Fibroblast of lung (primary cell): ENCODE results near the gene SEPHS1.

Experiments used
- EZH2 ChIP-seq: IDR thresholded peaks from 2 replicates; pipeline ENCODE4 v1.5.1; 2012; ENCODE audit warnings: low read length, control low read depth, mild to moderate bottlenecking; ENCODE audit errors: missing control alignments
- TF ChIP-seq, protein P1 (sequence below), 2 donors: IDR thresholded peaks in 1 of 2; conservative IDR thresholded peaks in 1 of 2; 1 replicate in 1 of 2; 2 replicates in 1 of 2; pipeline ENCODE4 v1.5.1; 2011 to 2012; ENCODE audit warnings: low read length in 2 of 2, control low read depth in 1 of 2, inconsistent platforms in 1 of 2, low read depth in 1 of 2, mild to moderate bottlenecking in 1 of 2

DNA sequence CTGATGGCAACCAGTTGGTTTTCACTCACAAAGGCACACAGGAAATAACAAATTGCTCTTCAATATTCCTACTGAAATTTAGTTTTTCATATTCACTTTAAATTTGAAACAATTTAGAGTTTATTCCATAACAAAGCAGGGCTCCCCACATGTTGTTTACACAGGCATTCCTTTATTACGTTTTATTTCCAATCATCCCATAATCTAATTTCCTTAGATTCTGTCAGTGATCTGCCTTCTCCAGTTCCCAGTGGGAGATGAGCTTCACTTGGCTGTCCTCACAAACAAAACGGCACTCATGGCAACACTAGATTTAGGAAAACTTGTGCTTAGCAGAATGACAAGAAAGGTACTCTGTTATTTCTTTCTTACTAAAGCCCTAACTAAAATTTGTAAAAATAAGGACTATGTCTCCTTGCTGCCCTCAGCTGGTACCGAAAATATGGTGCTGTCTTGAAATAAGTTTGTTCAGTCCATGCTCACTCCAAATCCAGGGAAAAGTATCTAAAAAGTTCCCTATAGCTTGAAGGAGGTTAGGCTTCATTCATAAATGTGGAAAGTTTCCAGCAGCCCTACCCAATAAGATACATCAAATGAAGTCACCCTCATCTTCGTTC is 71.2 kb downstream of the SEPHS1 start:
- TF ChIP-seq, protein P1, sequence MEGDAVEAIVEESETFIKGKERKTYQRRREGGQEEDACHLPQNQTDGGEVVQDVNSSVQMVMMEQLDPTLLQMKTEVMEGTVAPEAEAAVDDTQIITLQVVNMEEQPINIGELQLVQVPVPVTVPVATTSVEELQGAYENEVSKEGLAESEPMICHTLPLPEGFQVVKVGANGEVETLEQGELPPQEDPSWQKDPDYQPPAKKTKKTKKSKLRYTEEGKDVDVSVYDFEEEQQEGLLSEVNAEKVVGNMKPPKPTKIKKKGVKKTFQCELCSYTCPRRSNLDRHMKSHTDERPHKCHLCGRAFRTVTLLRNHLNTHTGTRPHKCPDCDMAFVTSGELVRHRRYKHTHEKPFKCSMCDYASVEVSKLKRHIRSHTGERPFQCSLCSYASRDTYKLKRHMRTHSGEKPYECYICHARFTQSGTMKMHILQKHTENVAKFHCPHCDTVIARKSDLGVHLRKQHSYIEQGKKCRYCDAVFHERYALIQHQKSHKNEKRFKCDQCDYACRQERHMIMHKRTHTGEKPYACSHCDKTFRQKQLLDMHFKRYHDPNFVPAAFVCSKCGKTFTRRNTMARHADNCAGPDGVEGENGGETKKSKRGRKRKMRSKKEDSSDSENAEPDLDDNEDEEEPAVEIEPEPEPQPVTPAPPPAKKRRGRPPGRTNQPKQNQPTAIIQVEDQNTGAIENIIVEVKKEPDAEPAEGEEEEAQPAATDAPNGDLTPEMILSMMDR (conservative IDR thresholded peaks at IDR 0.05 in 1 of 2, IDR thresholded peaks at IDR 0.05 in 1 of 2; ENCODE audit: low read depth in 1 of 2, low read length in 2 of 2), result peak; percentile 43 to 49
- no peak for TF ChIP-seq EZH2
